Psoas muscle (tissue), 8 donors: Measurements from ENCODE around the gene STOML1. TPM values are rescaled to one million over a fixed set of nuclear protein-coding genes. Genes with fewer than 3 reads are reported as not detected.

Experiments used
- ATAC-seq, 4 donors: fragments of 200-7000 bp; cut with Tn5 transposase; one replicate each; pipeline ENCODE4 v1.9.1; 2020; ENCODE audit warnings: moderate library complexity in 3 of 4, mild to moderate bottlenecking in 2 of 4
- DNase-seq, 2 donors: peaks; one replicate each; pipeline ENCODE4 v3.0.0-alpha.2; 2020
- H3K27ac ChIP-seq: fragments of 200-600 bp; one replicate; pipeline ENCODE4 v1.8.0; 2022
- H3K27me3 ChIP-seq, 3 donors: fragments of 200-600 bp in 1 of 3; one replicate each; pipeline versions ENCODE4 v1.6.1 to v1.8.0; 2013 to 2022; ENCODE audit warnings: low read length in 2 of 3, mild to moderate bottlenecking in 2 of 3, moderate library complexity in 1 of 3; ENCODE audit not compliant: insufficient read depth in 3 of 3
- H3K36me3 ChIP-seq, 2 donors: fragments of 200-600 bp in 1 of 2; one replicate each; pipeline versions ENCODE4 v1.6.1 to v1.8.0; 2013 to 2022; ENCODE audit warnings: low read depth in 1 of 2, mild to moderate bottlenecking in 1 of 2, moderate library complexity in 1 of 2; ENCODE audit not compliant: insufficient read depth in 1 of 2
- H3K4me1 ChIP-seq: fragments of 200-600 bp; one replicate; pipeline ENCODE4 v1.8.0; 2022
- H3K4me3 ChIP-seq: fragments of 200-600 bp; one replicate; pipeline ENCODE4 v1.8.0; 2022; ENCODE audit warnings: mild to moderate bottlenecking
- H3K9me3 ChIP-seq: fragments of 200-600 bp; one replicate; pipeline ENCODE4 v1.8.0; 2022
- WGBS, 3 donors: extraction: QIAGEN DNeasy Blood & Tissue Kit; methylation state at CpG; one replicate each; pipeline versions ENCODE4 v1.1.6 to v1.1.7; 2013; 5-methylcytosine and 5-hydroxymethylcytosine counted together
- intact Hi-C, 2 donors: fragments of 100-400 bp; cut with DNase I; formaldehyde crosslinking; loops; one replicate each; pipeline versions ENCODE4 v1.11.0 to v1.14.2; 2022
- polyA plus RNA-seq, 3 donors: library from polyadenylated mRNA; stranded (reverse); fragments of 200-250 nt; gene quantifications; one replicate each; pipeline ENCODE4 v1.2.3, GENCODE V29; 2013
- total RNA-seq, 4 donors: library from RNA; stranded (reverse); fragmentation: NEBNext Ultra II Directional in 2 of 4; extraction: Animal tissue kit (Norgen Biotek cat#: 25700) in 2 of 4; gene quantifications; one replicate each; pipeline versions ENCODE4 v1.2.1 to v1.2.4, GENCODE V29; 2021 to 2023
- TF ChIP-seq, protein P1 (sequence below): fragments of 200-600 bp; IDR thresholded peaks from one replicate; pipeline ENCODE4 v1.8.0; 2022; ENCODE audit warnings: antibody characterized with exemption
- donor health status: healthy with polysubstance abuse.
- donor health status: DM: no; HTN: no; CAD: no; lungs with moderate emphysema.
- donor health status: Bipolar disorder and iron deficiency.
- donor health status: healthy.
- donor health status: DM: yes; HTN: yes; CAD: no.
- donor health status: DM: no; HTN: no; CAD: no.
- donor health status: DM: no; HTN: no; CAD: no.
- donor health status: DM: yes; HTN: yes; CAD: no.

STOML1 gene
- total and polyA plus RNA-seq, 7 donors: 18.3 to 34.4 (median 24.4) TPM

DNA sequence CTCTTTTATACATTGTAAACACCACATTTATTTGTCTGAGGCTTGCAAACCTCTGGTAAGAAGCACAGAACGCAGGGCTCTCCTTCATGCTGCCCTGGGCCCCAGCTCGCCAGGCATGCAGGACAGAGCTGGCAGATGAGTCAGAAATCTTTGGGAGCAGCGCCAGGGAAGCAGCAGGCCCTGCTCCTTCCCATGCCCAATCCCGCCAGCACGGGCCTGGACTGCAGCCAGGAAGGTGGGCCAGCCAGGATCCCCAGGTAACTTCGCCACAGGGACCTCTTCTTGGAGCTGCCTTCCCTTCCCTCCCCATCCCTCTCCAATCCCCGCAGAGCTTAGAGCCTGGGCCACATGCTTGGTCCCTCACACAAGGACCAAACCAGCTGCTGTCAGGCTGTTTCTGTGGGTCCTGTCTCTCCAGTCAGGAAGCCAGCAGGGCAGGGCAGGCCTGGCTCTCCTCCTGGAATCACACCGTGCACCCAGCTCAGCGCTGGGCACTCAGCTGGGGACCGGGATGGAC is 8.8 kb downstream of the STOML1 start:
- Histone ChIP-seq H3K36me3 (peaks cover 0 to 37% of the 10 kb centered on the region in 2 donors), H3K27ac (peak overlapping the region; percentile 84), H3K4me3 (no peak overlapping the region), H3K9me3 (no peaks in the 10 kb centered on the region), H3K4me1 (peaks cover 49% of the 10 kb centered on the region), H3K27me3 (no peaks in the 10 kb centered on the region)
- intact Hi-C loops: no loop called here
- 17 to 27% (median 22%) methylated on average over 10 of the region's 10 CpGs for WGBS, 3 donors
- ATAC-seq (peak; percentile 71 to 84 (median 76)), DNase-seq (peak; percentile 76 to 83)
- TF ChIP-seq, protein P1, sequence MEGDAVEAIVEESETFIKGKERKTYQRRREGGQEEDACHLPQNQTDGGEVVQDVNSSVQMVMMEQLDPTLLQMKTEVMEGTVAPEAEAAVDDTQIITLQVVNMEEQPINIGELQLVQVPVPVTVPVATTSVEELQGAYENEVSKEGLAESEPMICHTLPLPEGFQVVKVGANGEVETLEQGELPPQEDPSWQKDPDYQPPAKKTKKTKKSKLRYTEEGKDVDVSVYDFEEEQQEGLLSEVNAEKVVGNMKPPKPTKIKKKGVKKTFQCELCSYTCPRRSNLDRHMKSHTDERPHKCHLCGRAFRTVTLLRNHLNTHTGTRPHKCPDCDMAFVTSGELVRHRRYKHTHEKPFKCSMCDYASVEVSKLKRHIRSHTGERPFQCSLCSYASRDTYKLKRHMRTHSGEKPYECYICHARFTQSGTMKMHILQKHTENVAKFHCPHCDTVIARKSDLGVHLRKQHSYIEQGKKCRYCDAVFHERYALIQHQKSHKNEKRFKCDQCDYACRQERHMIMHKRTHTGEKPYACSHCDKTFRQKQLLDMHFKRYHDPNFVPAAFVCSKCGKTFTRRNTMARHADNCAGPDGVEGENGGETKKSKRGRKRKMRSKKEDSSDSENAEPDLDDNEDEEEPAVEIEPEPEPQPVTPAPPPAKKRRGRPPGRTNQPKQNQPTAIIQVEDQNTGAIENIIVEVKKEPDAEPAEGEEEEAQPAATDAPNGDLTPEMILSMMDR: no peak

DNA sequence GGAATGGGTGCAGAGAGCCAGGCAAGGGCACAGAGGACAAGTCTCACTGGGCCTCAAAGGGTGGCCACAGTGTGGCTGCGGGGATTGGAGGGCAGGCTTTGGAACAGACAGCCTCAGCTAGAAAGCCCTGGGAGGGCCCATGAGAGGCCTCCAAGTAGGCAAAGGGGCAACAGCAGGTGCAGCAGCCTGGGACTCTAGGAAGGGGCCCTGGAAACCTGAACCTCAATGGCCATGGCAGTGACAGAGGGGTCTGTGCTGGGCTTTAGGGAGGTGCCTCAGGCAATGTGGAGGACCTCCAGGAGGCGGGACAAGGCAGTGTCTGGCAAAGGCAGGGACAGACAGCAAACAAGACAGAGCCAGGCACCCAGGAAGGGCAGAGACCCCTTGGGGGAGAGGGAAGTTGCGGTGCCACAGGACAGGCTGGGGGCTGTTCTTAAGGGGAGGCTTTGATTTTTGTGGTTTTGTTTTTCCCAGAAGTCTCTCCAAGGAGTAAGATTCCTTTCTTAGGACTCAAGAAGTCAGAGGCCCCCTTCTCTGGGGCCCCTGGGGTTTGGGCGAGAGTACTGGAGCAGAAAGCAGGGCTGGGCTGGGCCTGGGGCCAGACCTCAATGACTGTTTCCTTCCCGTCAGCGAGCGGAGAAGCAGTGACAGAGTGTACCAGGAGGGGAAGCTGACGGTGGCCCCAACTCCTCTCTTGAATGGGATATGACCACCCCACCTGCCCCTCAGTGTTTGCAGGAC is 9.7 kb downstream of the STOML1 start:
- Histone ChIP-seq H3K36me3 (peaks cover 0 to 29% of the 10 kb centered on the region in 2 donors), H3K4me3 (peak overlapping the region; percentile 34), H3K9me3 (no peaks in the 10 kb centered on the region), H3K27ac (peak overlapping the region; percentile 84), H3K27me3 (no peaks in the 10 kb centered on the region), H3K4me1 (peaks cover 49% of the 10 kb centered on the region)
- intact Hi-C loops: no loop called here
- TF ChIP-seq, protein P1: no peak
- DNase-seq: peak; percentile 93
- WGBS, 3 donors: 6 to 25% (median 18%) methylated on average over 8 of the region's 8 CpGs
- peak; percentile 86 to 89 (median 88) for ATAC-seq

DNA sequence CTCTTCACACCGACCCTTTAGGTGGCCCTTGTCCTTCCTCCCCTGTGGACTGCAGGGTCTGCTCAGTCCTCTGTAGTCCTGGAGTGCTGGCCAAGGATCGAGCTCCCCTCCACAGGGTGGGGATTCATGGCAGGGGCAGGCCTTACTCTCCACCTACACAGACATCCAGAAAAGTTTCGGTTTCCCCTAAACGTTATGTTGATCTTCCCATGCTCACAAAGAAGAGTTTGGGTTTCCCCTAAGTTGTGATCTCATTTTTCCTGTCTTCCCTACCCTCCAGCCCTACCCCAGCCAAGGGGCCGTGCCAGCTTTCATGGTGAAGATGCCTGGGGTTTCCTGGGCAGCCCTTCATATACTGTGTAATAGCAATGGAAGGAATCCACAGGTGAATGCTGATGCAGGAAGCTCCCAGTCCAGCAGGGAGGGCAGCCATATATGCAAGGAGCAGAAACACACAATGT is 10.3 kb downstream of the STOML1 start:
- H3K4me3 ChIP-seq: no peak overlapping the region

DNA sequence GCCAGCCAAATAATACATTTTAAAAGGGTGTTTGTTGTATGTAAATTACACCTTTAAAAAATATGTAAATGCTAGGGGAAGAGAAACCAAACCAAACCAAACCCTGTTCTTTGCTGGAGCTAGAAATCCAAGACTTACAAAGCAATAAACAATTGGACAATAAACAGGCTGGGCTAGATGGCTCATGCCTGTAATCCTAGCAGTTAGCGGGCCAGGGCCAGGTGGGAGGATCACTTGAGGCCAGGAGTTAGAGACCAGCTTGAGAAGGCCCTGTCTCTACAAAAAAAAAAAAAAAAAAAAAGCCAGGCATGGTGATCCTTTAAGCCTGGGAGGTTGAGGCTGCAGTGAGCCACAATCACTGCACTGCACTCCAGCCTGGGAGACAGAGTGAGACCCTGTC is 12.5 kb downstream of the STOML1 start:
- H3K9me3 ChIP-seq: no peaks in the 10 kb centered on the region
- no peak for DNase-seq
- H3K27ac ChIP-seq: no peak overlapping the region
- peaks cover 0 to 12% of the 10 kb centered on the region in 2 donors for H3K36me3 ChIP-seq
- H3K27me3 ChIP-seq: no peaks in the 10 kb centered on the region
- intact Hi-C loops: loop anchor here in 1 of 2 donors (10.0 kb wide), 1 partner anchor 345 kb away; no protein-coding TSS in a partner anchor
- H3K4me3 ChIP-seq: no peak overlapping the region
- WGBS, 3 donors: 67 to 73% (median 72%) methylated on average over 1 of the region's 1 CpG
- TF ChIP-seq, protein P1: no peak
- ATAC-seq: no peak
- H3K4me1 ChIP-seq: peaks cover 38% of the 10 kb centered on the region

More for the DNA sequence above, 10.3 kb downstream of the STOML1 start:
- TF ChIP-seq, protein P1: no peak
- intact Hi-C loops: no loop called here
- Histone ChIP-seq H3K9me3 (no peaks in the 10 kb centered on the region), H3K36me3 (peaks cover 0 to 25% of the 10 kb centered on the region in 2 donors), H3K27ac (peak overlapping the region; percentile 84), H3K4me1 (peaks cover 44% of the 10 kb centered on the region), H3K27me3 (no peaks in the 10 kb centered on the region)
- ATAC-seq (peak in 1 of 4 donors; percentile 3), DNase-seq (no peak)
- WGBS, 3 donors: 20 to 29% (median 21%) methylated on average over 5 of the region's 5 CpGs
